HG03460 (cell line): Measurements from ENCODE around the gene WNT5A.

ENCODE experiments used
- ATAC-seq: cut with Tn5 transposase; IDR thresholded peaks from one replicate; pipeline ENCODE4 v1.9.1; 2021; ENCODE audit not compliant: unreplicated experiment

WNT5A gene

DNA sequence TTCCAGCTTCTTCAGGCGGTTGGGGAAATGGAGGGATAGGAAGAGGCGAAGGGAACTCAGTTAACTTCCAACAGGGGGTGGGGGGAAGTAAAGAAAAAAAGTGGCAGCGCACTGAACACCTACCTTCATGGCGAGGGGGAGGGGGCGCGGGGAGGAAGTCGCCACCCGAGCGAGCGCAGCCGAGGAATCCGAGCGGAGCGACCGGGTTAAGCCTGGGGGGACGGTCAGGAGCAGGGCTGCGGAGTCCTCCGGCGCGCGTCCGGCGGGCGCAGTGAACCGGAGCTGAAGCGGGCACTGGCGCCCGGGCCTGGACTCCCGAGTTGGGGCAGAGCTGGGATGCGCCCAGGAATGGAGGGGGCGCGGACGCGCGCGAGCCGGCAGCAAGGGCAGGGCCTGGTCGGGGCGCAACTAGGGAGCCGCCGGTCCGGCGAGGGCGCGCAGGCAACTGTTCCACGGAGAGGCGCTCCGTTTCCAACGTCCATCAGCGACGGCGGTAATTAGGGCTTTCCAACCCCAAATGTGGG, at the start of gene WNT5A:
TSS of gene WNT5A (minus strand) at position 450 of the 524 bp plus-strand sequence. CDS start at position 129, 321 bp downstream.
- ATAC-seq, result no peak

DNA sequence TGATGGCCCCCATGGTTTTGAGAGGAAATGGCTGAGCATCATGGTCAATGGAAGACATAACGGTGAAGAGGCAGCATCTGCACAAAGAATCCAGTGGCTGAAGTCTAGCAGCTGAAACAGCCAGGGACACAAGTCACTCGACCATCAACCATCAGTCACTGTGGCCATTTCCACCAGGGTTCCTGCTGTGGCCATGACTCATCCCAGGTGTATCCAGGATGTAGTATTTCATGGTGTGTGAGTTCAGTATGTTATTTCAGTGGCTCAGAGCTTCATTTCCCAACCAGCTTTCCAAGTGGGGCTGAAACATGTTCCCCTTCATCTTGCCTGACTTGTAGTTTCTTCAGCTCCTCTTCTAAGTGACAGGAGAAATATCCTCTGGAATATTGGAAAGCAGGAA, 47.8 kb upstream of the WNT5A start:
- ATAC-seq, result no peak

DNA sequence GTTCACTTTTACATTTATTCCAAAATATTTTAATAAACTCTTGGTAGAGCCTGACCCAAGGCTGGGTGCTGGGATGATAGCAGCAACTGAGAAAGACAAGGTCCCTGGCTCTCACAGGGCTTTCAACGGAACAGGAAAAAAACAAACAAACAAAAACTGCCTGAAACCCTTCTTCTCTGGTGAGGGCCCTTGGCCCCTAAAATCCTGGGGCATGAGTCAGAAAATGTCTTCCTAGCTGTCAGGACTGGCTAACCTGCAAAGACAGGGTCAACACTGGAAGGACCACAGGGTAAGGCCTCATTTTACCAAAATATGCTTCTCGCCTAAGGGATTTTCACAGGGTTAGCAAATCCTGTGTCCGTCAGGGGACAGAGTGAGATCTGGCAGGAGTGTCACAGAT, 45.7 kb upstream of the WNT5A start:
- no peak for ATAC-seq

DNA sequence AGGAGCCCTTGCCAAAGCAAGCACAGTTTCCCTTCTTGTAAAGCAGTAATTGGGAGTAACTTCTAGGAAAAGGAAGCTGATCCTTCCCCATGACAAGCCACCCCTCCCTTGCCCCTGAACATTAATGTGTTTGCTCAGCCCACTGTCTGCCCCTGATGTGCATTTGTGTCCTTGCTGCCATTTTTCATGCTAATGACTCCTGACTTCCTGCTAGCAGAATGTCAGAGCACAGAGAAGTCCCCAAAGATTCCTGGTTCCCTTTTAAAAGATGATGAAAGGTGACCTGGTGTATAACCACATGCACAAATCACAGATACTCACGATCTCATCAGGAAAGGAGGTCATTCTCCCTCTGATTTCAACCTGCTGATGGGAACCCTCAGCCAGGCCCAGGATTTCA, 44.2 kb upstream of the WNT5A start:
- ATAC-seq, result no peak

DNA sequence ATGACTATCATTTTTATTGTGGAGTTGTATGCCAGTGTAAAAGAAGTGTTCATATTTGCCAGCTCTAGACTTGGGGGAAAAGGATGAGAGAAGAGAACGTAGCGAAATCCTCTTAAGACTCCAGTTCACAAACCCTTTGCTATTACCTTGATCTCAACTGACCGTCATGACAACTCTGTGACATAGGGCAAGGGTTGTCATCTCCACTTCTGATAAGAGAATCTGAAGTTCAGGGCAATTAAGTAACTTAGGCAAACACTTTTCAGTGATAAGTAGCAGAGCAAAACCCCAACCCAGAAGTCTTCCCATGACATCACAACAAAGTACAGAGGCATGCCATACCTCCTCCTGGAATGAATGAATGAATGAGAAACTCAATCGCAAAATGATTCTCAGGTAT, 40.3 kb upstream of the WNT5A start:
- no peak for ATAC-seq

DNA sequence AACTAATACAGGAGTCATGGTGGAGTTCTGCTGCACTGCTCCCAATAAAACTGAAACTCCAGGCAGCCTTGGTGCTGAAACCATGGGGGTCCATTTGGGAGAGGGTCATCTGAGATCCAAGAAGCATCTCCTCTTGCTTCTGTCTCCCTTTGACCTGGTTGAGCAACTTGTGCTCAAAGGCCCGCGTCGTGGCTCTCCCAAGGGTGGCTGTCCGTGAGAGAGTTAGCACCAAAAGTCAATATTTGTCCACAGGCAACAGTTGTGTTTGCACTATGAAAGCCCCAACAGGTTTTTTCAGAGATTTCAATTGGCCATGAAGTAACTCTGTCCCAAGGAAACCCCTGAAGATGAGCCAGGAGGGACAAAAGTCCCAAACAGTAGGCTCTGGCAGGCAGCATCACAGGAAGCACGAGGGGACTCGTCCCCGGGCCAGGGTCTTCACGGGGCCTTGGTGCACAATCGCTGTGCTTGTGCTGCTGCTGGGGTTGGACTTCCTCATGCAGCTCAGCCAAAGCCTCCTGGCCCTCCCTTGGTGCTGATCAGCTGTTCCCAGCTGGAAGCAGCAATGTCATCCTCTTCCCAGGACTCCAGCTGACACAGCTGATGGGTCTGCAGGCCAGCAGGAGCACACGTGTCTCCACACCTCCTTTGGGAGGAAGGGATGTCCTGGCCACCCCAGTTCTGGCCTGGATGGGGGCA, 39.4 kb upstream of the WNT5A start:
- ATAC-seq, result no peak

DNA sequence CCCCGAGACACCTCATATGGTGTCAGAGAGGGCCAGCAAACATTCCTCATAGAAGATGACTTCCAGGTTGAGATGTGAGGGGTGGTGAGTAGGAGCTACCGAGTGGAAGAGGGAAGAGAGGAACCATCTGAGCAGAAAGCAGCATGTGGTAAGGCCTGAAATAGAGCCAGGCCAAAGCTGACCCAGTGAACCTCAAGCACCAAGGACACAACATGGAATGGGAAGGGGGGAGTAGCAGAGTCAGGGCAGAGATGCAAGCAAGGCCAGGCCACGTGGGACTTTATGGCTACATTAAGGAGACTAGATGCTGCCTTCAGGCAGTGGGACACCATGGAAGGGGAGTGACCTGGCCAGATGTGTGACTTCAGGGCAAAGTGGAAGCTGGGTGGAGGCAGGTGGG, 38.3 kb upstream of the WNT5A start:
- no peak for ATAC-seq

DNA sequence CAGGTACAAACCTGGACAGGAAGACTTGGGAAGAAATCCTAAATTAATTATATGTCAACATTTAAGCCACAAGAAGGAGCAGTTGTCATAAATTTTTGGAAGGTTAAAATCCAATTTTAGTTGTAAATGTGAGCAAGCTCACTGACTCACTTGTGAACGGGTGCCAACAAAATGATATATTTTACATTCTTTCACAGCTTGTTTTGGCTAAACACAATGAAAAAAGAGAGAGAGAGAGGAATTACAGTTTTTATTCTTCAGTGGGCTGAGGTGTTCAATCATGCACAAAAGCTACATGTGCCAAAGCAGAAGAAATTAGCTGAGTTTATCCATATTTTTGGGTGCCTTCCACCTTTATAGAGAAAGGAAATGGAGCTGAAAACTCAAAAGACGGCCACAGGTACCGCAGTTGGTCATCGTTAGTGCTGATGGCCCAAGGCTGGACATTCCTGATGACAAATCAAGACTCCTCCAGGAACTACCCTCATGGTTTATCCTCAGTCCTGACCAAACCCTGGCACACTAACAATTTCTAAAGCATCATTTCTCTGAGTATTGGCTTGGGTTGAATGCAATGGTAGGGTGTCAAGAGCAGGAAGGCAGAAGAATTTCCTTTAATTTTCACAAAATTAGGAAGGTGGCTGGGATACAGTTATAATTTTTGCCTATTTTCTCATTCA, 37.6 kb upstream of the WNT5A start:
- ATAC-seq, result no peak

DNA sequence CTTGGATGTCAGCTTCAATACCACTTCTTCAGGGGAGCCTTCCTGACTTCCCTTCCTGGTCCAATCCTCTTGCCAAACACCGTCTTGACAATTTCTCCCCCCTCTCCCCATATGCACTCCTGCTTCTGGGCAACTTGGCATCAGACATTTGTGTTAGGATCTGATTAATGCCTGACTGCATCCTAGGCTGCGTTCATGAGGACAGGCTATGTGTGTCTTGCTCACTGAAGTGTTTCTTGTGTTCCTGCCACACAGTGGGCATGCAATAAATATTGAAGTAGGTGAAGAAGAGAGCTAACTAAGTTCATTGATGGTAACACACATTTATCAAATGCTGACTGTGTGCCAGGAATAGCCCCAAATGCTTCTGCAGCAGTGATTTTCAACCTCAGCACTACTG, 36.4 kb upstream of the WNT5A start:
- no peak for ATAC-seq

DNA sequence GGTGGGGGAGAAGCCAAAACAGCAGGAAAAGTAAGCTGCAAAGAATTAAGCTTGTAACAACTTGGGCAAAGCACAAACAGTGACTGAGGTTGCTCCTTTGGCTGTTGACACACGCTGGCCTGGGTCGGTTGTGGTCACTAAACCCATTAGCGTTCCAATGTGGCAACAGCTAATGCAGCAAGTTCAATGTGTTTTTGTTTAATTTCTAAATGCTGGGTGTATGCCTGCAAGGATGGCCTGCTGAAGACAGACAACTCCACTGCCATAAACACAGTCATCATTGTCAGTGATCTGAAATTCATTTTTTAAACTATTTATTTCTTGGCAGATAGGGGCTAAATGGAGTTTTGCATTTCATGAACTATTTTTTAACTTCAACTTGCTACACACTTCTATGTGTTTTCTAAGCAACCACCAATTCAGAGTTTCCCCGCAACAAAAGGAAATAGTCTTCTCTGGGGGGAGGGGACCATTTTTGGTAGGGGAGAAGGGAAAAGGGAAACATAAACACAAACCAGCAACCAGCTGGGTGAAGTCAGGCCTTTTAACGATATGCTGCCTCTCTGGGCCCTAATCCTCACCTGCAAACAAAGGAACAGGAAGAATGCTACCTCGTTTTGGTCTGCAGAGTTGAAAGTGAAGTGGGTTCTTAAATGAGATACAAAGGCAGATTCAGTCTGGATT, 34.8 kb upstream of the WNT5A start:
- ATAC-seq, result no peak

DNA sequence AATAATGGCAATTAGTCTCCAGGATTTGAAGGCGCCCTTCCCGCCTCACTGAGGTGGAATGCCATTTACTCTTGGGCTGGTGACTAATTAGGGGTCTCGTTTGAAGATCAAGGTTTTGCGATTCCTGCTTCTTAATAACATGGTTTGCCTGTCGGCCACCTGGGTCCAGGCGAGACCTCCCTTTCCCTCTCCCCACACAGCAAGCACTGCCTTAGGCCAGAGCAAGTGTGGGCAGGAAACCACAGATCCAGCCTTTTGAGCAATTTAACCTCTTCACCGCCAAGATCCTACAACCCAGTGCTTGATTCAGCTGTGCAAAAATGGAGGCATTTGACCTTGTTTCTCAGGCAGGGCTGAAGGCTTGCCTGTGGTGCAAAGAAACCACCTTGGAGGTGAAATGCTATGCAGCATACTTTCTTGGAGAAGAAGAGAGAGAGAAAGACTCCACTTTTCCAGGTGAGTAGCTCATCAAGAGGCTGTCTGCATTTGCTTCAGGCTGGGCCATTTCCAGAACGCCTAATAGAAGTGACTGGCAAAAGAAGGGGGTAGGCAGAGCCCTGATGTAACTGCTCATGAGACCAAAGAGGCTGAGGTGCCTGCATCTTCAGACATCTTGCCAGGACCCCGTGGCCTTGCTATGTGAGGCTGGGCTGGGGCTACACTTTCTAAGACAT, 34.1 kb upstream of the WNT5A start:
- no peak for ATAC-seq

DNA sequence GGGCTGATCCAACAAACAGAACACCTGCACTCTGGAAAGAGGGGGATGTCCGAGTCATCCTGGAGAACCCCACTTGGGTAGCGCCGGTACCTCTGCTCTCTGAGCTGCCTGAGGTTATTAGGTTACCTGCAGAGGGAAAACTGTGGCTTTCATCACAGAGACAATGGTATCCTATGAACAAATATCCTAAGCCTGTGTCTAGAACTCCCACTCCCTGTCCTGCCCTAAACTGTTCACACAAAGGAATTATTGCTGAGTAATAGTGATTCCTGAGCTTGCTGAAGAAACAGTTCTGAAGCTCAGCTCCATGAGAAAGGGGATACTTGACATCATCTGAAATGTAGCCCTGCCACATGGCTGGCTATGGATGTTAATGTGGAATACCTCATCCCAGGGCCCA, 31.9 kb upstream of the WNT5A start:
- ATAC-seq, result no peak

DNA sequence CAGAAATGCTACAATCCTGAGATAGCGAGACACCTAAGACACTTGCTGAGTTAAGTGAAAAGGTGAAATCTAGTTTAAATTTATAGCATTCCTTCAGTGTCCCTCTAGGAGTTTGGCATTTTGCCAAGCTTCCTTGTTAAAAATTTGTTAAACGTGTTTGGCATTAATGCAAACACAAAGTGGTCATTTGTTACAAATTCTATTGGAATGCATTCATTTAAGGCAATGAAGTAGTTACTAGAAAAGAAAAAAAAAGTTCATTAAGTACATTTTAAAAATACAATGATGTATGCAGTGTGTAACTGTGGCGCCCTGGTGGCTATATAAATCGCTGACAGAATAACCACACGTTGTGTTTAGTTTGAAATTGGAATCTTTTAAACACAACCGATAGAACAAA, 31.3 kb upstream of the WNT5A start:
- ATAC-seq, result no peak

DNA sequence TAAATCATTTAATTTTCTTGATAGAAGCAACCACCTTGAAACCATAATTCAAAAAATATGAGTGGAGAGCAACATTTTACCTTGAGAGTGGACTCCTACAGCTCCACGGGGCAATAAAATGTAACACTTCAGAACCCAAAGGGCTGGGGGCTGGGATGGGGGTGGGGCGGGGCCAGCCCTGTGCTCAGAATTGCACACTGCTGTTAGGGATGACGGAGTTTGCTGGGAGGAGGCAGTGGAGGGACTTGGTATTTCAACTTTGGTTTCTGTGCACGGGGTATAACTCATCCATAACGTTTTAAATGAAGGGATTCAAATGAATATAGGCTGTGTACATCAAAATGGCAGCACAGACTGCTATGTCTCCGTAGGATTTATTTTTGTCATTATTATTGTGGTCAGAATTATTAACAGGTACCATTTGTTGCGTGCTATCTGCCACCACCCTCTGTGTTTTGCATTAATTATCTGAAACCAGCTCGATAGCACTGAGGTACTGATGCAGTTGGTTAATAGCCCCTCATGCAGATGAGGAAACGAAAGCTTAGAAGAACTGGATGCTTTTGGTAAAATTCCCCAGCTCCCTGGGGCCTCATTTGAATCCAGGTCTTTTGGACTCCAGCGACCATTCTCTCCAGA, 29.4 kb upstream of the WNT5A start:
- ATAC-seq, result no peak

DNA sequence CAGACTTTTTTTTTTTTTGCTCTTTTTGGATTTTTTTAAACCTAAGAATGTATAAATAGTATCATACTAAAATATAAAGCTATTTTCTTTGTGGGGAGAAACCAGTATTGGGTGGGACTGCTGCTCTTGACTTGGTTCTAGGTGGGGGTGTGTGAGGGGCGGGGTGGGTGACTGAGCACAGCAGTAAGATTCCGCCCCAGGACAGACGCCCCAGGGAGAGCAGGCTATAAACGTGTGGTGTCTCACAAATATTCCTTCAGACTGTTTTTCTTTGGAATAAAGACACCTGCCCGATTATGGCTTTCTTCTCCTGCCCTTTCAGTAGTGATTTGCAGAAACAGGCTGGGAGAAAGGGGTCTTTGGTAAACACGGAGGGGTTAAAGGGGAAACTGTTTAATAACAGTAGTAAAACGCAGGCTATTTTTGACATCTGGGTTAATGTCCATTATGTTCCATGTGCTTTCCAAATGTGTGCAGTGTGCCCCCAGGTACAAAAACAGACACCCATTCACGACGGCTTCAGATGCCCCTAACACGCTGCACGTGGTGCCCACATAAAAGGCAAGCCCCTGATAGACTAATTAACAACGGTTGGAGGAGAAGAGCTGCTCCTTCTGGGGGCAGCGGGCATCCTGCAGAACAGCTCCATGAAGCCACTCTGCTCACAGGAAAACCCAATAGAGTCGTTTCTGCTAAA, 28.6 kb upstream of the WNT5A start:
- ATAC-seq, result no peak

DNA sequence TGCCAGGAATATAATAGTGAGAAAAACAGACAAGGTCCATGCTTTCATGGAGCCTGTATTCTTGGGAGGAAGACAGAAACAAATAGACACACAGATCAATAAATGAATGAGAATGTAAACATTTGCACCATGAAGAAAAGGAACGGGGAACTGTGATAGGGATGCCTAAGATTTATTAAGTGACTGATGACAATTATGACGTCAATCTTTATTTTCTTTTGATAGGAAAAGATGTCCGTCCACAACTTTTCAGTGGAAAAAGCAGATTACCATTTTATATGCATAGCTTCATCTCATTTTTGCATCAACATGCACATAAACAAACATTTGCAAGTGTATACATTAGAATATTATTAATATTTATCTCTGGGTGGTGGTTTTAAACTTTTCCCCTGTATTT, 27.9 kb upstream of the WNT5A start:
- no peak for ATAC-seq

DNA sequence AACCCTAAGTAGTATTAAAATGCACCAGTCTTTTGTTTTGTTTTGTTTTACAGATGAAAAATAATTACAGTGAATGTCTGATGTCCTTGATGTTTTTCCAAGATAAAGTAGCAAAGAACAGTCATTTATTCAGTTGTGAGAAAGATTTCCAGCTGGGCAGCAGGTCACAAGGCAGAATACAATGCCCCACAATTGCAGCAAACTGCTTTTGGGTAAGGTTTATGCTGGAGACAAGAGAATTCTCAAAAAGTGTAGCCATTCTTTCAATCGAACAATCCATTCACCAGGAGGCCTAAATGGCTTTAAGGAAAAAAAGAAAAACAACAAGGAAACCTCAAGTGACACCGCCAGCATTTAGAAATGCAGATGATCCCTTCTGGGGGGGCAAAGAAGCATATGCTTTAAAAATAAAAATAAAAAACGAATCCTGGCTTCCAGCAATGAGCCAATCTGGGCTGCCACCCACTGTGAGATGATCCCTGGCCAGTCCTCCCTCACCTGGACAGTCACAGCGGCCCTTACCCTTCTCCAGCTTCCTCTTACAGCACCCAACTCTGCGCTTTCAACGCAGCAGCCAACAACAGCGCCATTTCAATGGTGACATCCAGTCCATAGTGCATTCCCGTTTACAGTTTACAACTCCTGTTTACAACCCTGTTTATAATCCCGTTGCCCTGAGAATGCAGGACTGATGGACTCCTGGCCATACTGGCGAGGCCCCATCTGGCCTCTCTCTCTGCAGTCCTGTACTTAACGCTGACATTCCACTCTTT, 25.7 kb upstream of the WNT5A start:
- ATAC-seq, result no peak

DNA sequence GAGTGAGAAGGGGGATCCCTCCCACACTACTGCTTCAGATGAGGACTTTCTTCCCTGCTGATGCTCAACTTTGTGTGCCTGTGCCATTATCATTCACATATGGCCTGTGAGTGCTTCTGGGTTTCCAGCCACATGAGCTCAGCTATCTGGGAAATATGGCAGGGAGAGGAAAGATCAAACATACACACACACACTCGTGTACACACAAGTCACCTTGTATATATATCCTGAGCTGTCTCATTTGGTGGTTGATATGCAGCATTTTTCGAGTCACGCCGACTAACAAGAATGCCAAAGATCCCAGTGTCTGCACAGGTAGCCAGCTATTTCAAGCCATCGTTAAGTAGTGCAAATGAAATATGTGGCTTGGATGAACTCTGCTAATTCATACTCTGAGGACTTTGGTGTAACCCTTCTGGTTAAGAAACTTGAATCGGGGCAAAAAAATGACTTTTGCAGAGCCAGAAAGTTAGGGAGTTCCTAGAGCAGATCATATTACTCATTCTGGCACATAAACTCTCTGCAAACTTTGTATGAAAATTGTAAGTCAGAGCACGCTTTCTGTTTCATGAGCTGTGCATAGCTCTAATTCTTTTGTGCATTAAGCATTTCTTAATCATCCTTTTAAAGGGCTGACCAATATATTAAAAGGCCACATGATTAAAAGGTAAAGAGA, 24.9 kb upstream of the WNT5A start:
- ATAC-seq, result no peak

DNA sequence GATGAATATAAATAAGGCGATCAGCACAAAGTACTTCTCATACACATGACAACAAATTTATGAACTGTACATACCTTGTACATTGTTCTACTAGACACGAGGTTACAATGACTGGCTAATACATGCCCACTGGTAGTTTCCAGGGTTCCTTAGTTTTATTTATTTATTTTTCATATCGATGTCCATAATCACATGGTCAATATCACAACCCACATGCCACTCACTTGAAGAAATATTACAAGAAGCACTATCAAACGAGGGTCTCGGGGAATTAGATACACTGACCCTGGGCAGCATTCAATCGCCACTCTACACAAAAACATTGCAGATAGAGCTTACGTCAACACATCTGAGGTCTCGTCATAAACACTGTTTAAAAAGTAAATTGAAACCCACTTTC, 21.2 kb upstream of the WNT5A start:
- no peak for ATAC-seq
